GM18511 (cell line): ENCODE data around the gene PREB.

Experiments
- ATAC-seq: cut with Tn5 transposase; IDR thresholded peaks from one replicate; pipeline ENCODE4 v1.9.1; 2021; ENCODE audit warnings: mild to moderate bottlenecking, moderate library complexity; ENCODE audit not compliant: unreplicated experiment

PREB gene

GRCh38 chr2:27083410-27084296, 50.8 kb downstream of the PREB start:
- no peak for ATAC-seq

- no peak for ATAC-seq
These were observed 51.5 kb downstream of the PREB start for GRCh38 chr2:27082773-27083409.

GRCh38 chr2:27081984-27082772, 52.3 kb downstream of the PREB start:
- no peak for ATAC-seq
